NCI-H345 treated with DMSO at 0.1 percent for 48 hours (cell line): ENCODE results near the gene NBAS.
A peak's percentile ranks its signal among the peaks of the same experiment; 100 is the strongest.

Source experiments
- DNase-seq: peaks from one replicate; lab custom pipeline; 2025; ENCODE audit not compliant: unreplicated experiment; lab: John Stamatoyannopoulos, UW

The NBAS gene

DNA sequence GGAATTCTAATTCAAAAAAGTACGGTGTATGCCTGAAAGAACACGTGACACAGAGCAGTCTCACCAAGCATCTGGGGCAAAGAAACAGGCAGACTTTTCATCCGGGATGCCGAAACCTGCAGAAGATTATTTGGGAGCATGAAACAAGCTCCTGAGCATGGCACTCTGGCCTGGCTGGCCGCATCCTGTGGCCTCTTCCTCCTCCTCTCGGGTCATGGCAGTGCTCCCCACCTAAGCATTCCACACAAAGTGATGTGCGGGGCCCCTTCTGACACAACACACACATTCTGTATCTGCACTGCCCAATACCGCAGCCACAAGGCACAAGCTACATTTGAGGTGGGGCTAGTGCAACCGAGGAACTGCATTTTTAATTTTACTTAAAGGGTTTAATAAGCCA lies 380.8 kb downstream of the NBAS start:
- DNase-seq, result no peak

DNA sequence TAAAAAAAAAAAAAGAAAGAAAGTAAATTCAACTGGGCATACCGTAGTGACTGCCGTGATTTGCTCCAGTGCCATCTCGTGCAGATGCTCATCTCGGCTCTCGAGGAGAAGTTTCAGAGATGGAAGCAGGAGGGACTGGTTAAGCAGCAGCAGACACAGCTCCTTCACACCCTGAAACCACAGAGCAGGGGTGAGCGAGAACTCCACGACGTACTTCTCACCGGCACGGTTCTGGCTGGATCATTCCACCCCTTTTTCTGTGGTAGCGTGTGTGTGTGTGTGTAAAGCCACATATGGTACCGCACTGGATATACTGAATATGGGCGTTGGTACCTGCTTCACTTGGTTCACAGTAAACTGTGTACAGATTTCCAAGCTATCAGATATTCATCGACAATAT lies 382.2 kb downstream of the NBAS start:
- DNase-seq, result no peak

DNA sequence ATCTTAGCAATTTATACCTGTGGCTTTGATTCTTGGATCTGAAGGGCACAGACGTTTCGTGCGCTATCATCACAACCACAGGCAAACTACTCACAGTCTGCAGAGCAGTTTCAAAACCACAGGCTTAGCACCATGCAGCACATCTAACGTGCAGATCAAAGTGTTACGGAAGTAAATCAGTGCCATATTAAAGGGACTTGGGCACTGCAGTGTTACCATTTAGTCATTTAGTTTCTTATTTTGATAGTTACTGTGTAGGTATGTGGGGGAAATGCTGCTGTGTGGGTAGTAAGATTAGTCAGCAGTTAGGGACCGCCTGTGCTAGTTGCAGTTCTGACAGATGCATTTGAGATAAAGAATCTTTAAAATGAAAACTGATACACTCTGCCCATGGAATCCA lies 384.0 kb downstream of the NBAS start:
- DNase-seq, result no peak

DNA sequence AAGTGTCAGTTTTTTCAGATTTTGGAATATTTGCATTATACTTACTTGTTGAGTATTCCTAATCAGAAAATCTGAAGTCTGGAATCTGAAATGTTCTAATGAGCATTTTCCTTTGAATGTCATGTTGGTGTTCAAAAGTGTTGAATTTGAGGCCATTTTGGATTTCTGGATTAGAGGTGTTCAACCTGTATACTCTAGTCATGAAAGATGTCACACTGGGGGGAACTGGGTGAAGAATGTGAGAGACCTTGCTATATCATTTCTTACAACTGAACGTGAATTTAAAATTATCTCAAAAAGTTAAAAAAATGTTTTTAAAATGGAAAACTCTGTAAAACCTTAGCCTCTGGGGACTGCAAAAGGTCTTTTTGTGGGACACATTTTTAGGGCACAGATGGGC lies 384.5 kb downstream of the NBAS start:
- DNase-seq, result no peak

DNA sequence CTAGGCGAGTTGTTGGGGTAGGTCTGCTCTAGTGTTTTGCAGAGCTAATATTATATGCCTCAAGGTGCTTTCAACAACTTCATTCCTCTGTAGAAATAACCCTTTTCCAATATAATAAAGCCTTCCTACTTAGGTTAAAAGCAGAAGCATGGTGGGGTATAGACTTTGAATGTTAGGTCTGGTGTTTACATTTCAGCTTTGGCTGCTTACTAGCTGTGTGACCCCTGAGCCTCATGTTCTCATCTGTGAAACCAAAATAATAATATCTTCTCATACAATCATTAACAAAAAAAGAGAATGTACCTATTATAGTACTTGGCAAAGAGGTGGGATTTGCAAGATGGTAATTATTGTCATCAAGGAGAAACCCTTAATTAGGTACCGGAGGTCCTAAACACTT lies 386.6 kb downstream of the NBAS start:
- no peak for DNase-seq

DNA sequence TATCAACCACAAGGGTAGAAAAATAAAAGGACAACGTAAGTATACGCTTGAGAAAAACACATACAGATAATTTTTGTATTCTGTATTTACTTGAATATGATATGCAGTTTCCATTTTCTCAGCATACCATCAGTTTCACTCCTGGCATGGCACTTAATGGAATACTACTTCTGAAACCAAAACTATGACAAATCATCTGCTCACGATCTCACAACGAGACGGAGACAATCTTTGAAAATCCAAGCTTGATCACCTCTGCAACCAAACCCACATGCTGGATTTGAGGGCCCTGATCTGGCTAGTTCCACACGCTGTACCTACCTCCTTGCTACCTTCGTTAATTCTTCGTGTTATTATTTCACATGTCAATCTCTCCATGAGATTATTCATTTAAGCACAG lies 387.6 kb downstream of the NBAS start:
- no peak for DNase-seq

DNA sequence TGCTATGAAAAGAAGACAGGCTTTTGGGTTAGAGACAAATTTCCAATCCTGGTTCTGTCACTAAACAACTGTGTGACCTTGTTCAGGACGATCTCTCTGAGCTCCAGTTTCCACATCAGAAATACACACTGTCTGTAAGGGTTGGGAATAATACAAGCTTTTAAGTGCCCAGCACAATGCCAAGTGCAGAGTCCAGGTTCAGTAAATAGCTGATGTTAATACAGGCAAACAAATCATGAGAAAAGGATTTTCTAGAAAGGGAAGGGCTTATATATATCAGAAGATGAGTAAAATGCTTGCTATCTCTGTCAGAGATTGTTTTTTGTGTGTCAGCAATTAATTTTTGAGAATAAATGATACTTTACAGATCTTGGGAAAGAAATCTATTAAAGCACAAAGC lies 388.3 kb downstream of the NBAS start:
- DNase-seq, result no peak

DNA sequence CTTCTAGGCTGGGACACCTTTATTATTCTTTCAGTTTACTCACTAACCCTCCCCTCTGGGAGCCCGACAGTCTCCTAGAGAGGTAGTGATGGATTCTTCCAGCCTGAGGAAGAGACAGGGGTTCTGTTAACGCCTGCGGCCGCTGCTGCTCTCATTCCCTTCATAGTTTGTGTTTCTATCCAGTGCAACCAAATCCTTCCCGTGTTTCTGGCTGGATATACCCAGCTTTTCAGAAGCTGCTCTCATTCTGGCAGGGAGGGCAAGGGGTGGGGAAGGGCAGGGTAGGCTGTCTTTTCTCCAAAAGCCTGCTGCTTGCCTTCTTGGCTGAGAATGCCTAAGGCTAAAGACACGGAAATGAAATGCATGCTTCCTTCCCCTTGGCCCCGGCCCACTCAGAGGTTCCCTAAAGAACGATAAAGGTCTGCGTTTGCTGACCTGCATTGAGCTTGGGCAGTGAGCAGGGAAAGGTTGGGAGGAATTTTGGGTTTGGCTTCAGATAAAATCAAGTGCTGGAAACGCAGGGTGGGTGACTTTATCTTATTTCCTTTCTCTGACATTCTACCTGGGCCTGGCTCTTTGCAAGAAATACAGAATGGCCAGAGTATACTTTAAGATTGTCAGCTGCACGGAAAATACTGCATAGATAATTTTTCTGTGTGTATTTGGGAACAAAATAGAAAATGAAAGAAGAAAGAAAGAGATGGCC lies 390.9 kb downstream of the NBAS start:
- DNase-seq, result no peak

DNA sequence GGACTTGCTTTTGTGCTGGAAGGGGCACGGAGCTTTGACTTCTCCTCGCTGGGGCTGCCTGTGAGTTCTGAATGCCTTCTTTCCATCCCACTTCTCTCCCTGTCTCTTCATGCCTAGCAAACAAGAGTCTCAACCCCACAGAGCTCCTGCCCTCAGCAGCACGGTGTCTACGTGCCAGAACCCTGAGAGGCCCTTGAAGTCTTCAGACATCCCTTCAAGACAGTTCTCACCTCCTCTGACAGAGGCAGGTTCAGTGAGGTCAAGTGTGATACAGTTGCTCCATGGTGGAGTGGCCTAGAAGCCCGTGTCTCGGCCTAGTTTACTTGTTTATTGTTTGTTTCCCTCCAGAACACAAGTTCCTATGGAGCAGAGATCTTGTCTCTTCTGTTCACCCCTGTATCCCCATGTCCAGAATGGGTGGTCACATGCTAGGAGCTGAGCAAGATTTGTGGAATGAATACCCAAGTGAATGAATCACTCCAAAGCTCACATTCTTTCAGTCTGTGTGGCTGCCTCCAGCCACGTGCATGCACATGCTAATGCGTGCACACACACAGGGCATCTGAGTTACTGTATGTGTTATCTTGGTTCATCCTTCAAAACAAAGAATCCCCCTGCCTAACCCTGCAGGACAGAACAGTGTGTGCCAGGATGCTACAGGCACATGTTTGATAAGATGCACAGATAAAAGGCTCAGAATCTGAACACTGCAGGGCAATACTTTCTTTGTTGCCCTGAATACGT lies 391.6 kb downstream of the NBAS start:
- no peak for DNase-seq

DNA sequence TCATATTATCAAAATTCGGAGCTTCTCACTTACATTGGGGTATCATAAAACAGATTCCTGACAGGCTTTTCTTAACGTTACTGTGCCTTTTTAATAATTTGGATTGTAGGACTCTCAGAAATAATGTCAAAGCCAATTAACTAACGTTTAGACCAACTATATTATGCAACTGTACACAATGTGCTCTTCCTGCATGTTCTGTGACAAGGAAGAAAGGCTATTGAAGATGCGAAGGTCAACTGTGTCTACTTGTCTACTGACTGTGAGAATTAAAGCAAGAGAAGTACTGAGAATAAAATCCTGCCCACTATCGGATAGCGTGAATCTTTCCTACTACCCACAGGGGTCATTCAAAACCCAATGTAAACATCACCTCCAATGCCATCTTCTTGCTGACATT lies 393.0 kb downstream of the NBAS start:
- no peak for DNase-seq

DNA sequence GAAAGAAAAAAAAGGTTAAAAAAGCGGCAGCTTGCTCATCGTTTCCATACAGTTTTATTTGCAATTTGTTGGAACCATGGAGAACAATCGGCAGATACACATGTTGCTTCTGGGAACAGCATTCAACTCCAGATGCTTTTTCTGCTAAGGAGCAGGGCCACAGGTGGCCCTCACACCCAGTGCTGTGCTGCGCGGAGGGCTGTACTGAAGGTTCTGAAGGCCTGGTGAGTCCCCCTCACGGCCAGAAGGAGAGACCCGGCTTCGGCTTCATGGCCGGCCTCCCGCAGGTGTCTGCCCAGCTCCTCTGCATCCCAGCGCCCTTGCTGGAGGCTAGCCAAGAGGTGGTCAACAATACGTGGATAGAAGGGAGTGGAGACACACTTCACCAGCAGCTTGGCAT lies 394.3 kb downstream of the NBAS start:
- DNase-seq, result no peak

DNA sequence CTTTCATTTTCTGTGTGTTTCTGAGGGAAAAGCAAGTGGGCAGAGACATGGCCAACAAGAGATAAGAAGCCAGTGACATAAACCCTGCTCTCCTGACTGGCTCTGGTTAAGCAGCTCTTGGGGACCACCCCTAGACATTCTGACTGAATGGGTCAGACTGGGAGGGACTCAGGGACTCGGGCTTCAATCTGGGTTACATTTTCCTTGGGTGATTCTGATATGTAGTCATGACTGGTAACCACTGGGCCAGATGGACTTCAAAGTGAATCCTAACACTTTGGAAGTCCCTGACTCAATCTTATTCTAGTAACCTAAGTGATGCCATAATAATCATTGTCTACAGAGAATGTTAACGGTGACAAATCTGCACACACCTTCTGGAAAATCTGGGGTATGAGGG lies 397.8 kb downstream of the NBAS start:
- no peak for DNase-seq

DNA sequence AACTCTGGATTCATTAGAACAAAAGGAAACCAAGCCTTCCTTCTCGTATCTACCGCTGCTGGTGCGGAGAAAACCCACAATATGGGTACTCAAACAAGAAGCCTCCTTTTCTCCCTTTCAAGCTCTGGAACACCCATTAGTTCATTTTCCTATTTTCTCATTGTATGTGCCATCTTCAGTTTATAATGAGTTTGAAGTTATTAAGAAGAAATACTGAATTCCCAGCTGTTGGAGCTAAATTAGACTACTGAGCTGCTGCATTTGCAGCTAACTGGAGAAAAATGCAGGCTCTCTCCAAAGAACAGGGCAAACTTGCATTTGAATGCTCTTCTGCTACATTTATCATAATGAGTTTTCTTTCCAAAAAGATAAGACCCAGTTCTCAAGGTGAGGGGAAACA lies 398.5 kb downstream of the NBAS start:
- DNase-seq, result no peak

DNA sequence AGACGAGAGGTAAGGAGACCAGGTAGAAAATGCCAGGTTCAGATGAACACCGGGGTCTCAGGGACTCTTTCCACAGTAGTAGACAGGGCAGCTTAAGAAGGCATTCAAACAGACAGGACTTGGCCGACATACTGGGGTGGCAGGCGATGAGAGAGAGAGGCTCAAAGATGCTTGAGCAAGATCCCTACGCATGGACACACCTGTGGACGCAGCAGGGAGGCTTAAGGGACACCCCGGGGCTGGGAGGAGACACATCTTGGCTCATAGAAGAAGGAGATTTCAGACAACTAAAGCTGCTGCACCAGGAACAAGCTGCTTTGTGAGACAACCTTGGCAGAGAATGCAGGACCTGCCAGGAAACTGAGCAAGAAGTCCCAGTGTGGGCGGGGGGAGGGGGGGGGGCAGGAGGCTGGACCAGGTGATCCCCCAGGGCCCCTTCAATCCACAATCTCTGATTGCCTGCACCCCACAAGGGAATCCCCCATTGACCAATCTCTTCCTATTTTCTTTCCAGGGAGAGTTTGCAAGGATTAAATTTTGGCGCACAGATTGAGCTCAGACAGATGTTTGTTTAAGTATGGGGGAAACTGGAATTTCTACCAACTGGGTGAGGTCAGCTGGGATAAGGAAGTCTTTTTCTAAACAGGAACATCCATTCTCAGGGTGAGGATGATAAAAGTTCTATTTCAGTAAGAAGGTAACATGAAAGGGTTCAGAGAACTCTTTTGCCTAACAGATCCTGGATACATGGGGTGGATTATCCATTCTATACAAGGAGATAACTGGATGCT lies 400.7 kb downstream of the NBAS start:
- DNase-seq, result no peak

DNA sequence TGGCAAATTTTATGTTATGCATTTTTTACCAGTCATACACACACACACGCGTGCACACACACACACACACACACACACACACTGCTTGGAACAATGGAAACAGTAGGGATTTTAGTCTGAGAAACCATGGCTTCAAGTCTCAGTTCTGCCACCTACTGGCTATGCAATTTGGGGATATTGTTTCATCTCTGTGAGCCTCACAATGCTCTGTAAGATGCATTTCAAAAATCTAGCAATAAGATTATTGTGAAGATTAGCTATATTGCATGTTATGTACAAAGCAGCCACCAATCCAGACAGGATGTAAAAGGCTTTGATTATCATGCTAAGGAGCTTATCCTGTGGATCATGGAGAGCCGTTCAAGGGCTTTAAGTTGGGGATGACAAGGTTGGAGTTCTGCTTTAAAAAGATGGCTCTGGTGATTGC lies 401.4 kb downstream of the NBAS start:
- DNase-seq, result peak; percentile 51

DNA sequence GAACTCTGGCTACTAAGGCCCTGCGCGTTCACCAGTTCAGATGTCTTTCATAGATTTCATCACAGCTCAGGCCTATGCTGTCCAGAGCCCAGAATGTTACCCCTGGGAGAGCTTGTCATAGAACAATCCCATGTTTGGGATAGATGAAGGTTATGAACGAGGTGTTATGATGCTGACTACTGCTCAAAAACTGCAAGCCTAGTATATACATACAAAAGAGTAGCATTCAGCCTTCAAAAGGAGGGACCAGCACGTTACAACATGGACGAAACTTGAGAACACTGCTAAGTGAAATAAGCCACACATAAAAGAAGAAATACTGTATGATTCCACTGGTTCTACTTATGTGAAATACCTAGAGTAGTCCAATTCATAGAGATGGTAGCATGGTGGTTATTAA lies 401.9 kb downstream of the NBAS start:
- no peak for DNase-seq

DNA sequence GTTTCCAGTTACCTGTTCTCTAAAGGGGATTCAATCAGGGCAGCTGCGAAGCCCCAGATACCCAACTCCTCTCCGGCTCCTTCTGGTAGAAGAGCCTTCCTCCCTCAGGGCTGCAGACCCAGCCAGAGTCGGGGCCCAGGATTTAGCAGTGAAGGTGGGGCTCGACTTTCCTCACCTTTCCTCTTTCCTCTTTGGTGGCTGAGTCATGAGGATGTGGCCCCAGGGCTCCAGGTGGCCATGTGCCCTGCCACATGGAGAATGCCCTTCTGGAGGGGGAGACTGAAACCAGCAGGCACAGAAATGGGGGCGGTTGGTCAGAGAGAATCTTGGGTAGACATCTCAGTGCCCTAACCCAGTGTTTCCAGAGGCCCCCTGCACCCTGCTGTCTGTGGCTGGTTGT lies 402.6 kb downstream of the NBAS start:
- DNase-seq, result no peak

DNA sequence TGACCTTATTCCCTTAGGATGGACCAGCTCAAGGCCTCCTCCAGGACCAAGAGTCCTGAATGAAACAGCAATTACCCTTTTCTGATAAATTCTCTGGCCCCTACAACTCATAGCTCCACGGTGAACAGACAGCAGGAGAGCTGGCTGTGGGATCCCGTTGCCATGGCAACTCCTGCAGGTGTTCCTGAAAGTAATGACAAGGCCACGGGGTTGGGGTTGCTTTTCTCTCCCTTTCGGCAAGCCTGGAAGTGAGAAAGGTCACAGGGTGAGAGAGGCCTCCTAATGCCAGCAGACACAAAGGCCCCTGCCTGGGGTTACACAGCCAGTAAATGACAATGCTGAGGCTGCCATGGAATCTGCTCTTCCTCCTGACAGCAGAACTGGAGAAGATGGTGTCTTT lies 403.0 kb downstream of the NBAS start:
- DNase-seq, result peak; percentile 1

DNA sequence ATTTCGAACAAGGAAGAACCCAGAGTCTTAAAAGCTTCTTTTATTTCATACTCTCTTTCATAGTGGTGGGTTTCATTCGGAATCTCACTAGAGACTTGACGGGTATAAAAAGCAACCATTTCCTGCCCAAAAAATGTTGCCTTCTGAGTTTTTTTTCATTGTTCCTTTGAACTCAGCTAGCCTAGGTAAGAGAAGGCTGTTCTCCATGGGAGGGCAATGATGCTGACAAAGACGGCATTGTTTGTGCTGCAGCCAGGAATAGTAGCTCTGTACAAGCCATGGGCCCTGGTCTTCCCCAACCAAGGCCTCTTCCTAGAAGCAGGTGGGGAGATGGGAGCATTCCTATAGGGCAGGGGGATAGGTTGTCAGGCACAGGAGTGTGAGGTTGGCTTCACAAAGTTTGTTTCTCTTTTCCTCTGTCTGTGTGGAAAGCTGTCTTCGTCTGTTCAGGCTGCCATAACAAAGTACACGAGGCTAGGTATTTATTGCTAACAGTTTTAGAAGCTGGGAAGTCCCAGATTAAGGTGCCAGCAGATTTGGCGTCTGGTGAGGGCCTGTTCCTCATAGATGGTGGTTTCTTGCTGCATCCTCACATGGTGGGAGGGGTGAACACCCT lies 405.1 kb downstream of the NBAS start:
- DNase-seq, result no peak

DNA sequence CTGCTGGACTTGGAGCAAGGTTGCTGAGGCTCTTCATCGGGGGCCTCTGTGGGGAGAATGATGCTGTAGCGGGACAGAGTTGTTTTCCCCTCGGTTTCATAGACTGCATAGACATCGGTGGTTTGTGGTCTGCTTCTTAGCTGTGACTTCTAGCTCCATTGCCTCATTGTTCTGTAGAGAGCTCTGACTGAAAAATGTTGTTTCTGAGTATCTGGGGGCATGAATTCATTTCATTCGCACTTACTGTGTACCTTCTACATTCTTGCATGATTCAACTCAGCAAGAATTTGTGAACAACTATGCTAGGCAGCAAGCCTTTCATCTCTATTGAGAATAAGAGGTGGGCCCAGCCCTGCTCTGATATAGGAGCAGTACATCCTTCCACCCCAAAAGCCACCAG lies 406.8 kb downstream of the NBAS start:
- no peak for DNase-seq

DNA sequence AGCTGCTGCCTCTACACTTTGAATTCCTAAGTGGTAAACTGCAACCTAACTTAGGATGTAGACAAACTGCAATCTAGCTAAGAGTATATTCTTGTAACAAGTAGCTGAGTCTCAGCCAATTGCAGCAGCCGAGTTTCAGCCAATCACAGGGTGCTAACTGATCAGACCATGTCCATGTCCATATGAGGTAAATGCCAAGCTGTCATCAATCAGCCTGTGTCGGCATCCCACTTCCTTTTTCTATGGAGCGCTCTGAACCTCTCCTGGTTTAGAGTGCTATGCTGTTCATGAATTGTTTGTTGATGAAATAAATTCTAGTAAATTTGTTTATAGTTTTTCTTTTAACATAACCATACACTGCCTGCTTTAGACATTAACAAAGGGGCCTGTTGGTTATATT lies 408.8 kb downstream of the NBAS start:
- DNase-seq, result no peak

DNA sequence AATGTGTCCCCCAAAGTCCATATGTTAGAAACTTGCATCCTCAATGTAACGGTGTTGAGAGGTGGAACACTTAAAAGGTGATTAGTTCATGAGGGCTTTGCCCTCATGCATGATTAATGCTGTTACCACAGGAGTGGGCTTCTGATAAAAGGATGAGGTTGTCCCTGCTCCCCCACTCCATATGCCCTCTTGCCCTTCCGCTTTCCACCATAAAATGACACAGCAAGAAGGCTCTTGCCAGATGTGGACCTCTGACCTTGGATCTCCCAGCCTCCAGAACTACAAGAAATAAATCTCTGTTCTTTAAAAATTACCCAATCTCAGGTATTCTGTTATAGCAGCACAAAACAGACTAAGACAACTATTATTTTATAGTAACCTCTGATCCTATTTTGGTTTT lies 412.1 kb downstream of the NBAS start:
- DNase-seq, result no peak
